ENCODE measurements around the gene SFSWAP.

The SFSWAP gene

DNA sequence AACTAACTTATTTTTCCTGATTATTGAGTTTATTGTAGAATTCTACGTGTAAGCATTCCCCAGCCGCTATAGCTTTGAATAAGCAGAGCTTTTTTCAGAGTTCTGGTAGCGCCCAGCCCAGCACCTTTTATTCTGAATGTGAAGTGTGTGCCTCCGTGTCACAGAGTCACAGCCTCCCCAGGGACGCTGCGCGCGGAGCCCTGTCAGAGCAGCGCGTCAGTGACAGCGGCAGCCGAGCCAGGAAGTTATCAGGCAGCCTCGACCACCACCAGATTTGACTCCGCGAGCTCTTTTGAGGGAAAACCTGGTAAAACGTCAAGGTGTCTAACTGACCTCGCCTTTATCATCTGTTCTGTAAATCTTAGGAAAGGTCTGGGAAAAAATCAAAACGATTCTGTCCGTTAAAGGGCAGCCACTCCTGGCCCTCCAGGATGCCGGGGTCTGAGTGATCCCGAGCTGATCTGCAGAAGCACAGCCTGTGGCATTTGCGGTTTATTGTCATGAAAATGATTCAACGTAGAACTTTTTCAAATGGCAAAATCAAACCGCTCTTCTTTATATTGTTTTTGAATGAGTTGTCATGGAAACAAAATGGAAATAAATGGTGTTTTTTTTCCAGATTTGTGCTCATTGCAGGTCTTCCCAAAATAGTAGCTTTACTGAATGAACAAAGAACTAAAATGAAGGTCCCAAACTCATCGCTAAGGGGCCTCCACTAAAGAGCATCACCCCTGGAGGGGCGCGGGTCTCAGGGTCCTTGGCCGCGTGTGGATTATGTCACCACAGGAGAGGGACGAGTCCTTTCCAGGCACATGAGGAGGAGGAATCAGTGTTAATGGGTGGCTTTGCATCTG is 74.2 kb downstream of the SFSWAP start:
- Histone ChIP-seq H3K36me3 (ENCODE audit: control insufficient read depth in 1 of 2, insufficient read depth in 2 of 2, low read length in 2 of 2) (peaks cover 43 to 57% of the 10 kb centered on the region in 2 donors), H3K9me3 (ENCODE audit: control insufficient read depth in 1 of 2, low read length in 2 of 2) (no peaks in the 10 kb centered on the region), H3K4me1 (ENCODE audit: control insufficient read depth in 1 of 2, insufficient read depth in 2 of 2, low read length in 2 of 2) (no peaks in the 10 kb centered on the region), H3K4me3 (ENCODE audit: low read depth in 1 of 2, low read length in 2 of 2) (no peak overlapping the region), H3K27me3 (ENCODE audit: low read depth, low read length) (no peaks in the 10 kb centered on the region), H3K27ac (ENCODE audit: low read length) (no peak overlapping the region)

DNA sequence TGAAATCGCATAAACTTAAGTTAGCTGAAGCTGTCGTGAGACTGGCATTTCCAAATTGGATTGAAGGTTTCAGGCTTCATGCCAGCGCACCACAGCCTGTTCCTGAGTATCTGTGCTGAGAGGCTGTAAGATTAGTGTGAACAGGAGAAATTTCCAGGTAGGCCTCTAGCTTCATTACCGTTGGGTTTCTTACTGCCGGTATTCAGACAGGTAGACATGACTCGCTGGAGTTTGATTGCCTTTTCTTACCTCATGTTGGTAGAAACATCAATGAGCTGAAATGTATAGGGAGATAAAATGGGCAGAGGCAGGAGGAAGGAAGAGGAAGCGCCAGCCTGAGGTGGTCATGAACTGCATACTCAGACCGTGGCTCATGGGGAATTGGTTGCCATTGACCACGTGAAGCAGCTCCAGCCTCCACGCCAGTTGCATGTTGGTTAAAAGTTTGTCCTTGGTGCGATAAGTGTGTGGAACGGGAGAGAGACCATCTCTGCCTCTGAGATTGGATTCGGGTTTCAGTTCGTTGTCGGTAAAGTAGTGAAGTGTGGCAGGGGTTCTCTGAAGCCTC is 75.0 kb downstream of the SFSWAP start:
- H3K4me3 ChIP-seq (ENCODE audit: low read depth in 1 of 2, low read length in 2 of 2) = no peak overlapping the region
- peaks cover 45 to 57% of the 10 kb centered on the region in 2 donors for H3K36me3 ChIP-seq (ENCODE audit: control insufficient read depth in 1 of 2, insufficient read depth in 2 of 2, low read length in 2 of 2)
- H3K9me3 ChIP-seq (ENCODE audit: control insufficient read depth in 1 of 2, low read length in 2 of 2) = no peaks in the 10 kb centered on the region
- H3K27me3 ChIP-seq (ENCODE audit: low read depth, low read length) = no peaks in the 10 kb centered on the region
- no peaks in the 10 kb centered on the region for H3K4me1 ChIP-seq (ENCODE audit: control insufficient read depth in 1 of 2, insufficient read depth in 2 of 2, low read length in 2 of 2)
- no peak overlapping the region for H3K27ac ChIP-seq (ENCODE audit: low read length)

DNA sequence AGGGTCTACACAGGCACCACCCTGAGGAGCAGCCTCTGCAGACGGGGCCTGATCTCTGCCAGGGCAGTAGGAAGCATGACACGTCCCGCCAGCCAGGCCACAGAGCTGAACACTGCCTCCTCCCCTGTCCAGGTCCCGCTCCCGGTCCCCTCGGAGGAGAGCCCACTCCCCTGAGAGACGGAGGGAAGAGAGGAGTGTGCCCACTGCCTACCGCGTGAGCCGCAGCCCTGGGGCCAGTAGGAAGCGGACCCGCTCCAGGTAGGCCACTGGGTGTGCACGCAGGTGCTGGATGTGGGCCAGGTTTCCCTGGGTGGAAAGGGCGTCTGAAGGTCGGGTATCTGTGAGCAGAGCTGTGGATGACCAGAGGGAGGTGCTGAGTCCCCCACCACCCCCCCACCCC is 75.4 kb downstream of the SFSWAP start:
- Histone ChIP-seq H3K9me3 (ENCODE audit: control insufficient read depth in 1 of 2, low read length in 2 of 2) (no peaks in the 10 kb centered on the region), H3K27me3 (ENCODE audit: low read depth, low read length) (no peaks in the 10 kb centered on the region), H3K27ac (ENCODE audit: low read length) (no peak overlapping the region), H3K4me3 (ENCODE audit: low read depth in 1 of 2, low read length in 2 of 2) (no peak overlapping the region), H3K36me3 (ENCODE audit: control insufficient read depth in 1 of 2, insufficient read depth in 2 of 2, low read length in 2 of 2) (peaks cover 43 to 57% of the 10 kb centered on the region in 2 donors), H3K4me1 (ENCODE audit: control insufficient read depth in 1 of 2, insufficient read depth in 2 of 2, low read length in 2 of 2) (no peaks in the 10 kb centered on the region)

DNA sequence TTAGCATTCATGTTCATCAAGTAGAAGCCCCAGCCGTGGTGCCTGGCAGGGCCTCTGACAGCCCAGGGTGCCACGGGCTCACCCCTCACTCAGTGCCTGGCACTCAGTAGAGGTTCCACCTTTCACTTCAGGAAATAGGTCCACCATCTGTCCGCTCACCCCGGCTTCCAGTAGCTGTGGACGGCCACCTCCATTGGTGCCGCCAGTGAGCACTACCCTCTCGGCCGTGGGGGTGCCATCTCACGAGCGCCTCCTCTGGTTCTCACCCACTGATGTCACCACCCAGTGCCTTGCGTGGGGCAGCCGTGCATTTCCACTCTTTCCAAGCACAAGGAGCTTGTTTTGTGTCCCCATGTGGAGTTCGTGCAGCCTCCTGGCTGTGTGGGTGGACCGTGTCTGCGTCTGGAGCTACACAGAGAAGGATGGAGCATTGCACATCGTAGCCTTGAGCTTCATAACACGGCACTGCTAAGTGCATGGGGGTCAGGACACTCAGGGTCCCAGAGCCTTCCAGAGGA is 76.3 kb downstream of the SFSWAP start:
- Histone ChIP-seq H3K4me1 (ENCODE audit: control insufficient read depth in 1 of 2, insufficient read depth in 2 of 2, low read length in 2 of 2) (no peaks in the 10 kb centered on the region), H3K36me3 (ENCODE audit: control insufficient read depth in 1 of 2, insufficient read depth in 2 of 2, low read length in 2 of 2) (peaks cover 42 to 60% of the 10 kb centered on the region in 2 donors), H3K27ac (ENCODE audit: low read length) (no peak overlapping the region), H3K4me3 (ENCODE audit: low read depth in 1 of 2, low read length in 2 of 2) (no peak overlapping the region), H3K9me3 (ENCODE audit: control insufficient read depth in 1 of 2, low read length in 2 of 2) (no peaks in the 10 kb centered on the region), H3K27me3 (ENCODE audit: low read depth, low read length) (no peaks in the 10 kb centered on the region)

DNA sequence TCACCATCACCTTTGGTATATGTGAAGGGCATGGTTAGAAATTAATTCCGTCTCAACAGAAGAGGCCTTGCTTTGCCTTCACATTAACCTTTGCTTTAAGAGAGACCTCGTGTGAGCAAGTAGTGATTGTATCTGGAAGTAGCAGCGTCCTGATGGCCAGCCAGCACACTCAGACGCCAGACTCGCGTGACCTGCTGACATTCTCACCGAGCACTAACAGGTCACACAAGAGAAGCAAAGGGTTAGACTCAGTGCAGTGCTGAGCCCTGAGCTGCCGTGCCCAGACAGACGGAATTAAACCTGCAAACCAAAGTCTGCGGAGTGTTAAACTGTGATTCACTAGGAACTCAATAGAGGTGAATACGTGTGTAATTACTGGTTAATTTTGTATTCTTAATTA is 77.2 kb downstream of the SFSWAP start:
- Histone ChIP-seq H3K27ac (ENCODE audit: low read length) (no peak overlapping the region), H3K27me3 (ENCODE audit: low read depth, low read length) (no peaks in the 10 kb centered on the region), H3K36me3 (ENCODE audit: control insufficient read depth in 1 of 2, insufficient read depth in 2 of 2, low read length in 2 of 2) (peaks cover 40 to 58% of the 10 kb centered on the region in 2 donors), H3K9me3 (ENCODE audit: control insufficient read depth in 1 of 2, low read length in 2 of 2) (no peaks in the 10 kb centered on the region), H3K4me3 (ENCODE audit: low read depth in 1 of 2, low read length in 2 of 2) (no peak overlapping the region), H3K4me1 (ENCODE audit: control insufficient read depth in 1 of 2, insufficient read depth in 2 of 2, low read length in 2 of 2) (no peaks in the 10 kb centered on the region)

DNA sequence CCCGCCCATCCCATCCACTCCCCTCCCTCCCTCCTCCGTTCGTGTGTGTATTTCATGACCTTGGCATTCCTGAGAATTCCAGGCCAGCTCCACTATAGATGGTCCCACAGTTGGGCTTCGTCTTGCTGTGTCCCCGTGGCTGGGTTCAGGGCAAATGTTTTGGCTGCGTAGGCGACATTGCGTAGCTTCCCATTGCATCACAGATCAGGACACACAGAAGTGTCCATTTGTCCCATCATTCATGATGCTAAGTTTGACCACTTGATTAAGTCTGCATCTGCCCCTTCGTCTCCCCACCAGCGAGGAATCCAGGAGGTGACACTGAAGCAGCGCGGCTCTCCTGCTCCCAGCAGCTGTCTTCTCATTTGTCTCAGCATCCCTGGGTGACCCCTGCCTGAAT is 78.7 kb downstream of the SFSWAP start:
- Histone ChIP-seq H3K36me3 (ENCODE audit: control insufficient read depth in 1 of 2, insufficient read depth in 2 of 2, low read length in 2 of 2) (peaks cover 49 to 66% of the 10 kb centered on the region in 2 donors), H3K4me3 (ENCODE audit: low read depth in 1 of 2, low read length in 2 of 2) (no peak overlapping the region)

DNA sequence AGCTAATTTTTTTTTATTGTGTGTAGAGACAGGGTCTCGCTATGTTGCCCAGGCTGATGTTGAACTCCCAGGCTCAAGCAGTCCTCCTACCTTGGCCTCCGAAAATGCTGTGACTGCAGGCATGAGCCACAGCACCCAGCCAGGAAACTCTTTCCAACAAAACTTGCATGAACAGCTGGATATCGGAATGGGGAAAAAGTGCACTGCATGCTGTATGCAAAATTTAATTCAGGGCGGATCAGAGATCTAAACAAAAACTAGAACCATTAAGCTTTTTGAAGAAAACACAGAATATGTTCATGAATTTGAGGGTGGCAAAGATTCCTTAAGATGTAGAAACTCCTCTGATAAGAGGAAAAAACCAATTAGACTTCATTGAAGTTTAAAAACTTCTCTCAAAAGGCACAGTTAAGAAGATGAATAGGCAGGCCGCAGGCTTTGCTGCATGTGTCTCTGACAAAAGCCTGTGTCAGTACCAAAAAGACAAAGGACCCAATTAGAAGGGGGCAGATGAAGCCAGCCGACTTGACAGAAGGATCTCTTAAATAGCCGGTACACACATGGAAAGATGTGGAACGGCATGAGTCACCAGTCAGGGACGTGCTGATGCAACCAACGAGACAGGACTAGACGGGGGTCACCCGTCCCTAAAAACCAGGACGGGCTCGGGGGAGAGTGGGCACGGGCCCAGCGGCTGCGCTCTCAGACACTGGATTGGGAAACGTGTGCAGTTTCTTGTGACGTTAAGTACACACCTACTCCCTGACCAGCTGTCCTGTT is 82.5 kb downstream of the SFSWAP start:
- H3K4me3 ChIP-seq (ENCODE audit: low read depth in 1 of 2, low read length in 2 of 2) = no peak overlapping the region
- H3K4me1 ChIP-seq (ENCODE audit: control insufficient read depth in 1 of 2, insufficient read depth in 2 of 2, low read length in 2 of 2) = no peaks in the 10 kb centered on the region
- H3K36me3 ChIP-seq (ENCODE audit: control insufficient read depth in 1 of 2, insufficient read depth in 2 of 2, low read length in 2 of 2) = peaks cover 47 to 49% of the 10 kb centered on the region in 2 donors
- H3K27ac ChIP-seq (ENCODE audit: low read length) = no peak overlapping the region
- H3K27me3 ChIP-seq (ENCODE audit: low read depth, low read length) = no peaks in the 10 kb centered on the region
- no peaks in the 10 kb centered on the region for H3K9me3 ChIP-seq (ENCODE audit: control insufficient read depth in 1 of 2, low read length in 2 of 2)

More for the DNA sequence above, 78.7 kb downstream of the SFSWAP start:
- Histone ChIP-seq H3K4me1 (ENCODE audit: control insufficient read depth in 1 of 2, insufficient read depth in 2 of 2, low read length in 2 of 2) (no peaks in the 10 kb centered on the region), H3K27me3 (ENCODE audit: low read depth, low read length) (no peaks in the 10 kb centered on the region), H3K27ac (ENCODE audit: low read length) (no peak overlapping the region), H3K9me3 (ENCODE audit: control insufficient read depth in 1 of 2, low read length in 2 of 2) (no peaks in the 10 kb centered on the region)

DNA sequence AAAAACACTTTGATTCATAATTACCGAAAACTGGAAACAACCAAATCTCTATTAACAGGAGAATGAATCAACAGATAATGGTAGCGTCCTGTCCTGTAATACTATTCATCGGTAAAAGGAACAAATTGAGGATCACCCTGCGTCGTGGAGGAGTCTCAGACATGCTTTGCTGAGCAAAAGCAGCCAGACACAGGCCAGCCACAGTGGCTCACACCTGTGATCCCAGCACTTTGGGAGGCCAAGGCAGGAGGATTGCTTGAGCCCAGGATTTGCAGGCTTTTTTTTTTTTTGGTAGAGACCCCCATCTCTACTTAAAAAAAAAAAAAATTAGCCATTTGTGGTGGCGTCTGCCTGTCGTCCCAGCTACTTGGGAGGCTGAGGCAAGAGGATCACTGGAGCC is 83.2 kb downstream of the SFSWAP start:
- no peaks in the 10 kb centered on the region for H3K4me1 ChIP-seq (ENCODE audit: control insufficient read depth in 1 of 2, insufficient read depth in 2 of 2, low read length in 2 of 2)
- H3K27ac ChIP-seq (ENCODE audit: low read length) = no peak overlapping the region
- no peak overlapping the region for H3K4me3 ChIP-seq (ENCODE audit: low read depth in 1 of 2, low read length in 2 of 2)
- H3K27me3 ChIP-seq (ENCODE audit: low read depth, low read length) = no peaks in the 10 kb centered on the region
- peaks cover 49 to 51% of the 10 kb centered on the region in 2 donors for H3K36me3 ChIP-seq (ENCODE audit: control insufficient read depth in 1 of 2, insufficient read depth in 2 of 2, low read length in 2 of 2)
- H3K9me3 ChIP-seq (ENCODE audit: control insufficient read depth in 1 of 2, low read length in 2 of 2) = no peaks in the 10 kb centered on the region

DNA sequence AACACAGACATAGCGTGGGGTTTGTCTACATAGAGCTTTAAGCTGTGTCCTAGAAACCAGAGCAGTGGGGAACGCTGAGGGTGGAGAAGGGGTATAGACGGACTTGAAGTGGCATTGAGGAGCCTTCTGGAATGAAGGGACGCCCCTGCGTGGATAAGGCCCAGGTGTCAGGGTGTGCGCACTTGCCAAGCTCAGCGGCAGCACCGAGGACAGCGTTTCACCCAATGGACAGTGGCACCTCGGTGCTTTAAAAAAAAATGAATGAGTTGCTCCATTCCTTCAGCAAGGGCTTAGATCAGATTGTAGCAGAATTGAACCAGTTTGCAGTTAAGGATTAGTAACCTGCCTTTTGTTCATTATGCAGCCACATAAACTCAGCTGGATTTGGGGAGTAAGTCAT is 83.7 kb downstream of the SFSWAP start:
- Histone ChIP-seq H3K9me3 (ENCODE audit: control insufficient read depth in 1 of 2, low read length in 2 of 2) (no peaks in the 10 kb centered on the region), H3K36me3 (ENCODE audit: control insufficient read depth in 1 of 2, insufficient read depth in 2 of 2, low read length in 2 of 2) (peaks cover 48 to 56% of the 10 kb centered on the region in 2 donors), H3K27ac (ENCODE audit: low read length) (no peak overlapping the region)

DNA sequence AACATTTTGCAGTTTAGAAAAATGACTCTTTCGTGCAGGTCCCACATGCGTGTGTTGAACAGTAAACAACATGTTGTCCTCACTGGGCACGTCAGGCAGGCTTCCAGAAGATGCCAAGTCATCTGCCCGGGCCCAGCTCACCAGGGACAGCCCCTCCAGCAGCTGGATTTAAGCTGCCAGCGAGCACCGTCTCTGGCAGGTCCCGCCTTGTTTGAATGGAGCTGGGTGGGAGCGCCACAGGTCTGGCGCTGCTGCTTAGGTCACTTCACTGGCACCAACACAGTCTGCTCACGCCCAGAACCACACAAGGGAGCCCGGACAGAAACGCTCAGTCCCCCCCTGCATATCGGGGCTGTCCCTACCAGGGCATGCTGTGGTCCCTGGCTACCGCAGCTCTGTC is 84.2 kb downstream of the SFSWAP start:
- no peaks in the 10 kb centered on the region for H3K27me3 ChIP-seq (ENCODE audit: low read depth, low read length)
- H3K4me3 ChIP-seq (ENCODE audit: low read depth in 1 of 2, low read length in 2 of 2) = no peak overlapping the region
- peaks cover 45 to 60% of the 10 kb centered on the region in 2 donors for H3K36me3 ChIP-seq (ENCODE audit: control insufficient read depth in 1 of 2, insufficient read depth in 2 of 2, low read length in 2 of 2)
- no peaks in the 10 kb centered on the region for H3K4me1 ChIP-seq (ENCODE audit: control insufficient read depth in 1 of 2, insufficient read depth in 2 of 2, low read length in 2 of 2)
- H3K9me3 ChIP-seq (ENCODE audit: control insufficient read depth in 1 of 2, low read length in 2 of 2) = no peaks in the 10 kb centered on the region
- H3K27ac ChIP-seq (ENCODE audit: low read length) = no peak overlapping the region

More for the DNA sequence above, 83.7 kb downstream of the SFSWAP start:
- Histone ChIP-seq H3K27me3 (ENCODE audit: low read depth, low read length) (no peaks in the 10 kb centered on the region), H3K4me1 (ENCODE audit: control insufficient read depth in 1 of 2, insufficient read depth in 2 of 2, low read length in 2 of 2) (no peaks in the 10 kb centered on the region), H3K4me3 (ENCODE audit: low read depth in 1 of 2, low read length in 2 of 2) (no peak overlapping the region)
